K562 (cell line): ENCODE measurements around the gene IGF2. TPM values are rescaled to one million over a fixed set of nuclear protein-coding genes. Genes with fewer than 3 reads are reported as not detected.

Experiments used
- ATAC-seq: fragments of 200-7000 bp; cut with Tn5 transposase; 3 replicates; pipeline ENCODE4 v1.9.1; 2020; ENCODE audit warnings: moderate library complexity
- BruUV-seq: library from RNA; stranded (reverse); fragments of 400-500 nt; replicated peaks from 2 replicates; lab custom pipeline; 2021; lab: Mats Ljungman, UMichigan
- CTCF ChIA-PET: fragments of 300-600 bp; formaldehyde crosslinking; extraction: SDS; loops from one replicate; lab custom pipeline; 2021; ENCODE audit warnings: low intra/inter-chr PET ratio; lab: Yijun Ruan, JAX
- POLR2A ChIA-PET: fragments of 300-600, 350-650 bp; sonication (Branson Sonifier 250); formaldehyde crosslinking; extraction: SDS; loops from one replicate; lab custom pipeline; 2021; ENCODE audit warnings: antibody characterized with exemption, inconsistent platforms; lab: Yijun Ruan, JAX
- DNase-seq, 4 experiments: peaks; one replicate each; pipeline versions ENCODE4 v3.0.0 to v3.0.0-alpha.2; 2011 to 2018; ENCODE audit warnings: low spot score in 3 of 4, mixed read lengths in 3 of 4; ENCODE audit errors: extremely low read depth in 1 of 4
- FAIRE-seq: peaks from 2 replicates; lab custom pipeline; 2011; peaks lifted over from hg19 to GRCh38; lab: Jason Lieb, UNC
- H2AFZ ChIP-seq: 2 replicates; pipeline ENCODE4 v1.6.0; 2011; ENCODE audit warnings: low read depth, low read length, control low read depth, inconsistent platforms
- H3K27ac ChIP-seq: fragments of 200-600 bp; 3 replicates; pipeline ENCODE4 v1.8.0; 2011; ENCODE audit warnings: low read depth, mild to moderate bottlenecking, control low read depth, inconsistent platforms, low read length, moderate library complexity, mixed read lengths; ENCODE audit errors: extremely low read depth
- H3K27me3 ChIP-seq, 2 experiments: fragments of 300-600 bp in 1 of 2; 2 replicates in 1 of 2; 3 replicates in 1 of 2; pipeline versions ENCODE4 v1.6.0 to v1.8.0; 2011; ENCODE audit warnings: inconsistent platforms in 2 of 2, low read length in 2 of 2, mild to moderate bottlenecking in 1 of 2, mixed read lengths in 1 of 2, moderate library complexity in 1 of 2; ENCODE audit not compliant: control insufficient read depth in 2 of 2, insufficient read depth in 2 of 2
- H3K36me3 ChIP-seq: fragments of 300-600 bp; 3 replicates; pipeline ENCODE4 v1.8.0; 2011; ENCODE audit warnings: mild to moderate bottlenecking, low read length, inconsistent platforms; ENCODE audit not compliant: control insufficient read depth, insufficient read depth
- H3K4me1 ChIP-seq, 2 experiments: fragments of 200-600 bp in 1 of 2; replicated peaks in 1 of 2; 2 replicates in 1 of 2; 3 replicates in 1 of 2; pipeline versions ENCODE4 v1.5.1 to v1.8.0; 2011; ENCODE audit warnings: inconsistent platforms in 2 of 2, low read length in 2 of 2, mild to moderate bottlenecking in 1 of 2, mixed read lengths in 1 of 2, moderate library complexity in 1 of 2; ENCODE audit not compliant: control insufficient read depth in 2 of 2, insufficient read depth in 2 of 2
- H3K4me2 ChIP-seq: 2 replicates; pipeline ENCODE4 v1.6.1; 2011; ENCODE audit warnings: low read length, control low read depth, inconsistent platforms, mixed read lengths; ENCODE audit not compliant: insufficient read depth
- H3K4me3 ChIP-seq: fragments of 200-600 bp; sonication (generic), shearing (Covaris generic); 2 replicates; pipeline ENCODE4 v1.5.1; 2016; ENCODE audit warnings: control low read depth, inconsistent platforms
- H3K79me2 ChIP-seq: fragments of 200-600 bp; 3 replicates; pipeline ENCODE4 v1.8.0; 2011; ENCODE audit warnings: low read length, inconsistent platforms; ENCODE audit not compliant: control insufficient read depth, insufficient read depth
- H3K9ac ChIP-seq, 2 experiments: 2 replicates each; pipeline versions ENCODE4 v1.6.0 to v1.6.1; 2011; ENCODE audit warnings: low read depth in 2 of 2, low read length in 2 of 2, control low read depth in 1 of 2, inconsistent platforms in 1 of 2, mild to moderate bottlenecking in 1 of 2, mixed read lengths in 1 of 2; ENCODE audit not compliant: insufficient read depth in 1 of 2
- H3K9me1 ChIP-seq: one replicate; pipeline ENCODE4 v1.6.0; 2011; ENCODE audit warnings: inconsistent platforms, mild to moderate bottlenecking, low read length, moderate library complexity; ENCODE audit not compliant: control insufficient read depth, insufficient read depth
- H3K9me3 ChIP-seq: replicated peaks from 2 replicates; pipeline ENCODE4 v1.5.1; 2011; ENCODE audit warnings: low read depth, low read length, inconsistent platforms; ENCODE audit not compliant: control insufficient read depth, insufficient read depth
- H4K20me1 ChIP-seq: replicated peaks from 2 replicates; pipeline ENCODE4 v1.6.1; 2011; ENCODE audit warnings: low read length, inconsistent platforms, mixed read lengths; ENCODE audit not compliant: control insufficient read depth, insufficient read depth
- CBX3 ChIP-seq, 2 experiments: IDR thresholded peaks; 1 replicate in 1 of 2; 2 replicates in 1 of 2; pipeline ENCODE4 v1.6.1; 2012; ENCODE audit warnings: inconsistent platforms in 2 of 2, low read length in 2 of 2, borderline replicate concordance in 1 of 2, control low read depth in 1 of 2
- CCNT2 ChIP-seq: IDR thresholded peaks from 2 replicates; pipeline ENCODE4 v1.6.1; 2011; ENCODE audit warnings: borderline replicate concordance, low read depth, mild to moderate bottlenecking, moderate library complexity, mixed read lengths, low read length; ENCODE audit not compliant: insufficient read length; ENCODE audit errors: extremely low read depth
- DLX4 ChIP-seq: fragments of 250-450 bp; sonication (Bioruptor Pico); IDR thresholded peaks from 2 replicates; pipeline ENCODE4 v1.6.1; 2021; ENCODE audit warnings: mild to moderate bottlenecking
- GMEB1 ChIP-seq: fragments of 250-450 bp; sonication (Bioruptor Pico); IDR thresholded peaks from 2 replicates; pipeline ENCODE4 v1.4.0; 2020; ENCODE audit warnings: mild to moderate bottlenecking
- PRDM10 ChIP-seq: fragments of 450-650 bp; IDR thresholded peaks from 2 replicates; pipeline ENCODE4 v1.6.1; 2018; ENCODE audit not compliant: partially characterized antibody
- RBM15 ChIP-seq: fragments of 200-400 bp; formaldehyde crosslinking; IDR thresholded peaks from 2 replicates; pipeline ENCODE4 v1.6.1; 2018; ENCODE audit warnings: mild to moderate bottlenecking, low read length, moderate library complexity; ENCODE audit not compliant: insufficient read depth
- STAT5B ChIP-seq: fragments of 250-450 bp; sonication (Bioruptor Pico); IDR thresholded peaks from 2 replicates; pipeline ENCODE4 v1.8.0; 2021; ENCODE audit warnings: mild to moderate bottlenecking, inconsistent platforms
- TCF3 ChIP-seq: sonication (generic); formaldehyde crosslinking; IDR thresholded peaks from 2 replicates; pipeline ENCODE4 v1.4.0; 2020; ENCODE audit warnings: mild to moderate bottlenecking, missing genetic modification reagents
- ZFX ChIP-seq: sonication (generic); formaldehyde crosslinking; IDR thresholded peaks from 2 replicates; pipeline ENCODE4 v1.8.0; 2022; ENCODE audit warnings: mild to moderate bottlenecking, missing genetic modification reagents, moderate library complexity
- ZNF280A ChIP-seq: fragments of 450-650 bp; IDR thresholded peaks from 2 replicates; pipeline ENCODE4 v1.6.1; 2018; ENCODE audit warnings: mild to moderate bottlenecking, low read depth; ENCODE audit not compliant: partially characterized antibody
- ZNF668 ChIP-seq: fragments of 250-450 bp; sonication (Bioruptor Pico); IDR thresholded peaks from 2 replicates; pipeline ENCODE4 v1.8.0; 2022; ENCODE audit warnings: mild to moderate bottlenecking, inconsistent platforms
- ZNF76 ChIP-seq: fragments of 250-450 bp; sonication (Bioruptor Pico); IDR thresholded peaks from 2 replicates; pipeline ENCODE4 v1.4.0; 2020; ENCODE audit warnings: mild to moderate bottlenecking, moderate library complexity, borderline replicate concordance
- WGBS: fragments of 100-300 bp; shearing (Covaris generic); methylation state at CpG from one replicate; pipeline ENCODE4 v1.1.6; 2016; ENCODE audit warnings: low coverage, mixed read lengths; ENCODE audit not compliant: insufficient coverage; ENCODE audit errors: missing lambda C conversion rate; 5-methylcytosine and 5-hydroxymethylcytosine counted together
- in situ Hi-C: fragments of 300-500 bp; cut with MboI; formaldehyde crosslinking; loops from 4 replicates; pipeline ENCODE4 v1.15.0; 2018; ENCODE audit warnings: inconsistent platforms, mixed read lengths
- intact Hi-C: fragments of 100-400 bp; cut with micrococcal nuclease; formaldehyde crosslinking; loops from 2 replicates; pipeline ENCODE4 v1.14.2; 2022
- polyA plus RNA-seq, 8 experiments: library from polyadenylated mRNA; depleted of rRNA in 4 of 8; stranded (reverse) in 5 of 8; unstranded in 3 of 8; fragments of >200 nt; fragmentation: Nextera tagmentation in 2 of 8; fragmentation: Illumina TruSeq in 1 of 8; extraction: Ambion mirVana in 2 of 8; extraction: Trizol in 1 of 8; gene quantifications; 2 replicates each; pipeline versions ENCODE4 v1.2.1 to v1.2.3, GENCODE V29; 2011 to 2014; ENCODE audit warnings: inconsistent platforms in 1 of 8, missing spikeins in 1 of 8
- total RNA-seq, 7 experiments: library from RNA; depleted of rRNA in 6 of 7; stranded (reverse); fragments of >200 nt in 6 of 7; fragmentation: Illumina TruSeq in 2 of 7; extraction: Trizol in 2 of 7; gene quantifications; 2 replicates each; pipeline versions ENCODE4 v1.2.1 to v1.2.3, GENCODE V29; 2011 to 2021; ENCODE audit warnings: low replicate concordance in 1 of 7
- TF ChIP-seq, protein P1 (sequence below): fragments of 200-800 bp; sonication (Bioruptor generic); IDR thresholded peaks from 2 replicates; pipeline ENCODE4 v1.6.1; 2017; ENCODE audit warnings: missing genetic modification characterization, missing compliant biosample characterization

IGF2 gene
- total and polyA plus RNA-seq, 9 of the 15 experiments (the other 6 are each of a cell fraction or from before 2014, with no cell fraction given) = 0.16 TPM; not detected in 8

DNA sequence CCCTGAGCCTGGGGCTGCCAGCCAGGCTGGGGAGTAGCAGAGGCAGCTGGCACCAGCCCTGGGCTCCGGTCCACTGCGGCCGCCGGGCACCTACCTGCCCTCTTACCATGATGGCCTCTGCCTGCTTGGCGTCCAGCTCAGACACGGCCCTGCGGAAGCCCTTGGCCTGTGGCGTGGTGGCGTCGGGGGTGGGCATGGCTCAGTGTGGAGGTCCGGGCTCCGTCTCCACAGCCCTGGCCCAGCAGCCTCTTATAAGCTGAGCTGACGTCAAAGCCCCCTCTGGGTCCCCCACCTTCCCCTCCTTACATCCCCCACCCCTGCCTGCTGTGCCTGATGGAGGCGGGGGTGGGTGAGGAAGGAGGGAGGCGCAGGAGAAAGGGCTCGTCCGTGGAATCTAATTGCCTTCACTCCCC lies 32.4 kb upstream of the IGF2 start, which contains the start of gene TH:
TH (minus strand) TSS at position 225 of the 413 bp plus-strand sequence; CDS start at position 196, 29 bp downstream.
- Histone ChIP-seq H3K4me1 (peaks cover 0 to 38% of the 10 kb centered on the region in 2 experiments; a peak in 2 of 5 replicates), H2AFZ (no peak within 1 kb of the TSS), H4K20me1 (peaks cover 7% of the 10 kb centered on the region), H3K79me2 (no peaks in the 10 kb centered on the region), H3K4me2 (no peak within 1 kb of the TSS), H3K36me3 (no peaks in the 10 kb centered on the region), H3K9ac (no peak within 1 kb of the TSS), H3K27me3 (peaks cover 3 to 50% of the 10 kb centered on the region in 2 experiments; a peak in 4 of 5 replicates), H3K9me3 (no peaks in the 10 kb centered on the region; the same call in 1 of the 2 replicates), H3K27ac (no peak within 1 kb of the TSS), H3K4me3 (no peak within 1 kb of the TSS), H3K9me1 (no peaks in the 10 kb centered on the region)
- 12% methylated on average over 10 of the region's 17 CpGs for WGBS
- intact Hi-C loops (no loop called here), in situ Hi-C loops (no loop called here)
- ChIA-PET POLR2A (no interaction called here), CTCF (no interaction called here)
- ATAC-seq (no peak), DNase-seq (no peak), FAIRE-seq (no peak)
- BruUV-seq = no TSS peak
- TF ChIP-seq CBX3 (IDR thresholded peaks at IDR 0.05; ENCODE audit: borderline replicate concordance in 1 of 2, low read length in 2 of 2) = no peak
- TF ChIP-seq DLX4 (CRISPR knock-in tag) = no peak
- TF ChIP-seq CCNT2 = no peak
- no peak for TF ChIP-seq TCF3 (CRISPR knock-in tag)
- no peak for TF ChIP-seq ZNF668 (CRISPR knock-in tag)
- no peak for TF ChIP-seq ZFX
- TF ChIP-seq ZNF76 = no peak
- no peak for TF ChIP-seq GMEB1
- no peak for TF ChIP-seq RBM15
- no peak for TF ChIP-seq PRDM10
- TF ChIP-seq STAT5B (CRISPR knock-in tag) = no peak
- TF ChIP-seq, protein P1, sequence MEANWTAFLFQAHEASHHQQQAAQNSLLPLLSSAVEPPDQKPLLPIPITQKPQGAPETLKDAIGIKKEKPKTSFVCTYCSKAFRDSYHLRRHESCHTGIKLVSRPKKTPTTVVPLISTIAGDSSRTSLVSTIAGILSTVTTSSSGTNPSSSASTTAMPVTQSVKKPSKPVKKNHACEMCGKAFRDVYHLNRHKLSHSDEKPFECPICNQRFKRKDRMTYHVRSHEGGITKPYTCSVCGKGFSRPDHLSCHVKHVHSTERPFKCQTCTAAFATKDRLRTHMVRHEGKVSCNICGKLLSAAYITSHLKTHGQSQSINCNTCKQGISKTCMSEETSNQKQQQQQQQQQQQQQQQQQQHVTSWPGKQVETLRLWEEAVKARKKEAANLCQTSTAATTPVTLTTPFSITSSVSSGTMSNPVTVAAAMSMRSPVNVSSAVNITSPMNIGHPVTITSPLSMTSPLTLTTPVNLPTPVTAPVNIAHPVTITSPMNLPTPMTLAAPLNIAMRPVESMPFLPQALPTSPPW (CRISPR knock-in tag) = no peak
- TF ChIP-seq ZNF280A = no peak
